GM12878 (cell line): Measurements from ENCODE around the gene SPATA16. TPM values are rescaled to one million over a fixed set of nuclear protein-coding genes. Genes with fewer than 3 reads are reported as not detected.

Experiments
- ATAC-seq: fragments of 200-7000 bp; cut with Tn5 transposase; 3 replicates; pipeline ENCODE4 v1.9.1; 2020; ENCODE audit warnings: mild to moderate bottlenecking, moderate library complexity
- BruUV-seq: library from RNA; stranded (reverse); fragments of 400-500 nt; replicated peaks from 2 replicates; lab custom pipeline; 2021; lab: Mats Ljungman, UMichigan
- CTCF ChIA-PET: fragments of 300-600 bp; sonication (Branson Sonifier 250); formaldehyde crosslinking; extraction: SDS; loops from one replicate; lab custom pipeline; 2021; ENCODE audit warnings: inconsistent platforms; lab: Yijun Ruan, JAX
- POLR2A ChIA-PET: fragments of 350-600 bp; formaldehyde crosslinking; extraction: SDS; loops from one replicate; lab custom pipeline; 2021; ENCODE audit warnings: inconsistent platforms; lab: Charles Lee
- RAD21 ChIA-PET: fragments of 300-600 bp; sonication (Branson Sonifier 250); formaldehyde crosslinking; loops from one replicate; lab custom pipeline; 2023; ENCODE audit warnings: antibody characterized with exemption; ENCODE audit not compliant: unreplicated experiment; lab: Charles Lee
- SMC1A ChIA-PET: fragments of 300-600 bp; sonication (Branson Sonifier 250); formaldehyde crosslinking; loops from one replicate; lab custom pipeline; 2023; ENCODE audit not compliant: unreplicated experiment, uncharacterized antibody; lab: Charles Lee
- DNase-seq: peaks from one replicate; pipeline ENCODE4 v3.0.0-alpha.2; 2011; ENCODE audit warnings: low read depth, low spot score
- FAIRE-seq: peaks from 3 replicates; lab custom pipeline; 2011; peaks lifted over from hg19 to GRCh38; lab: Jason Lieb, UNC
- H2AFZ ChIP-seq: 2 replicates; pipeline ENCODE4 v1.6.0; 2011; ENCODE audit warnings: low read depth, low read length, control low read depth; ENCODE audit not compliant: control insufficient read depth
- H3K27ac ChIP-seq: 2 replicates; pipeline ENCODE4 v1.5.1; 2011; ENCODE audit warnings: control low read depth; ENCODE audit not compliant: control insufficient read depth, insufficient read depth
- H3K27me3 ChIP-seq, 2 experiments: replicated peaks in 1 of 2; 2 replicates each; pipeline versions ENCODE4 v1.6.0 to v1.6.1; 2011; ENCODE audit warnings: low read length in 1 of 2; ENCODE audit not compliant: control insufficient read depth in 2 of 2, insufficient read depth in 2 of 2
- H3K36me3 ChIP-seq, 2 experiments: 2 replicates each; pipeline ENCODE4 v1.5.1; 2011; ENCODE audit warnings: low read length in 1 of 2; ENCODE audit not compliant: control insufficient read depth in 2 of 2, insufficient read depth in 2 of 2
- H3K4me1 ChIP-seq: 2 replicates; pipeline ENCODE4 v1.6.1; 2011; ENCODE audit warnings: mild to moderate bottlenecking, low read length, moderate library complexity, mixed read lengths; ENCODE audit not compliant: control insufficient read depth, insufficient read depth
- H3K4me2 ChIP-seq: 2 replicates; pipeline ENCODE4 v1.6.0; 2011; ENCODE audit warnings: control low read depth; ENCODE audit not compliant: control insufficient read depth, insufficient read depth
- H3K4me3 ChIP-seq: fragments of 200-600 bp; sonication (generic); 2 replicates; pipeline ENCODE4 v1.5.1; 2016
- H3K79me2 ChIP-seq: 2 replicates; pipeline ENCODE4 v1.6.0; 2011; ENCODE audit warnings: low read length; ENCODE audit not compliant: control insufficient read depth, insufficient read depth
- H3K9ac ChIP-seq: 2 replicates; pipeline ENCODE4 v1.8.0; 2011; ENCODE audit warnings: low read length, control low read depth, mixed read lengths; ENCODE audit not compliant: control insufficient read depth, insufficient read depth
- H3K9me3 ChIP-seq: replicated peaks from 3 replicates; pipeline ENCODE4 v1.5.1; 2011; ENCODE audit warnings: mild to moderate bottlenecking, low read length; ENCODE audit not compliant: control insufficient read depth, insufficient read depth
- H4K20me1 ChIP-seq: 2 replicates; pipeline ENCODE4 v1.6.0; 2011; ENCODE audit not compliant: control insufficient read depth, insufficient read depth
- NFYB ChIP-seq: IDR thresholded peaks from 2 replicates; pipeline ENCODE4 v1.6.1; 2011; ENCODE audit warnings: low read depth, mild to moderate bottlenecking, low read length, improper control_type of control experiment, moderate library complexity; ENCODE audit not compliant: insufficient read depth
- PKNOX1 ChIP-seq: fragments of 450-650 bp; IDR thresholded peaks from 2 replicates; pipeline ENCODE4 v1.6.1; 2016; ENCODE audit warnings: mild to moderate bottlenecking
- PRDM15 ChIP-seq: fragments of 450-650 bp; formaldehyde crosslinking; IDR thresholded peaks from 2 replicates; pipeline ENCODE4 v1.4.0; 2020; ENCODE audit warnings: mild to moderate bottlenecking, moderate library complexity
- RAD51 ChIP-seq: fragments of 450-650 bp; IDR thresholded peaks from 2 replicates; pipeline ENCODE4 v1.6.1; 2016; ENCODE audit warnings: moderate library complexity, mild to moderate bottlenecking, inconsistent platforms
- ZNF274 ChIP-seq: IDR thresholded peaks from one replicate; pipeline ENCODE4 v1.8.0; 2011; ENCODE audit not compliant: insufficient read length, insufficient read depth
- WGBS: methylation state at CpG from one replicate; pipeline ENCODE4 v1.1.6; 2016; ENCODE audit warnings: low lambda C conversion rate; ENCODE audit not compliant: insufficient replicate concordance, insufficient coverage; ENCODE audit errors: missing lambda C conversion rate; 5-methylcytosine and 5-hydroxymethylcytosine counted together
- in situ Hi-C: fragments of 300-500 bp; cut with MboI; formaldehyde crosslinking; loops from 9 replicates; pipeline ENCODE4 v1.14.3; 2018; ENCODE audit warnings: mixed read lengths
- intact Hi-C: fragments of 100-400 bp; cut with micrococcal nuclease; formaldehyde crosslinking; loops from one replicate; pipeline ENCODE4 v1.14.2; 2022; ENCODE audit not compliant: unreplicated experiment
- polyA plus RNA-seq, 11 experiments: library from polyadenylated mRNA; depleted of rRNA in 4 of 11; unstranded in 6 of 11; stranded (reverse) in 5 of 11; fragments of >200 nt; fragmentation: Nextera tagmentation in 4 of 11; fragmentation: Illumina TruSeq in 1 of 11; extraction: Ambion mirVana in 4 of 11; extraction: Trizol in 1 of 11; gene quantifications; 1 replicate in 1 of 11; 2 replicates in 10 of 11; pipeline versions ENCODE4 v1.2.1 to v1.2.3, GENCODE V29; 2011 to 2016; ENCODE audit warnings: inconsistent platforms in 2 of 11, missing spikeins in 2 of 11, low read depth in 1 of 11
- total RNA-seq, 4 experiments: library from RNA; depleted of rRNA in 3 of 4; stranded (reverse); fragments of >200 nt in 3 of 4; fragmentation: Illumina TruSeq in 1 of 4; extraction: Trizol in 1 of 4; gene quantifications; 2 replicates each; pipeline versions ENCODE4 v1.2.1 to v1.2.3, GENCODE V29; 2013 to 2021

The SPATA16 gene
- total and polyA plus RNA-seq, 10 of the 15 experiments (the other 5 are each of a cell fraction or from before 2014, with no cell fraction given) = 0.04 TPM; not detected in 9

GRCh38 chr3:172993412-172993811 is 147.6 kb downstream of the SPATA16 start:
- TF ChIP-seq ZNF274 (no peak), PRDM15 (CRISPR knock-in tag) (no peak), PKNOX1 (no peak), NFYB (no peak), RAD51 (no peak)
- Histone ChIP-seq H3K9me3 (no peaks in the 10 kb centered on the region), H3K27me3 (peaks cover 0 to 3% of the 10 kb centered on the region in 2 experiments; a peak in 1 of 4 replicates), H3K9ac (no peak overlapping the region), H3K36me3 (no peaks in the 10 kb centered on the region), H3K4me3 (no peak overlapping the region), H3K4me1 (no peaks in the 10 kb centered on the region), H3K79me2 (no peaks in the 10 kb centered on the region), H3K4me2 (no peak overlapping the region), H3K27ac (no peak overlapping the region), H4K20me1 (no peaks in the 10 kb centered on the region), H2AFZ (no peak overlapping the region)
- WGBS = 45% methylated on average over 2 of the region's 2 CpGs
- in situ Hi-C loops = no loop called here
- SMC1A ChIA-PET = interaction anchor here (1.3 kb wide), 1 partner anchor 9 kb away, joined by 3 read pairs; no protein-coding TSS in a partner anchor
- POLR2A ChIA-PET = no interaction called here
- RAD21 ChIA-PET = no interaction called here
- FAIRE-seq = no peak
- intact Hi-C loops = no loop called here
- no peak for ATAC-seq
- no peak for DNase-seq
- CTCF ChIA-PET = interaction anchor here (0.6 to 0.7 kb wide), 3 partner anchors 76 to 1252 kb away, joined by 3 to 5 read pairs (median 4); no protein-coding TSS in a partner anchor
- no TSS peak for BruUV-seq
